Vagina (tissue), 2 donors: Measurements from ENCODE around the gene FABP6. TPM values are rescaled to one million over a fixed set of nuclear protein-coding genes. Genes with fewer than 3 reads are reported as not detected.

Experiments
- DNase-seq, 2 donors: peaks; one replicate each; pipeline ENCODE4 v3.0.0-alpha.2; 2017; ENCODE audit errors: extremely low spot score in 2 of 2
- H3K27ac ChIP-seq: fragments of 200-600 bp; sonication (generic); one replicate; pipeline ENCODE4 v1.5.1; 2019
- H3K27me3 ChIP-seq: fragments of 200-600 bp; sonication (generic); one replicate; pipeline ENCODE4 v1.5.1; 2019
- H3K36me3 ChIP-seq, 2 donors: fragments of 200-600 bp; sonication (generic); one replicate each; pipeline ENCODE4 v1.5.1; 2017 to 2019
- H3K4me1 ChIP-seq: fragments of 200-600 bp; sonication (generic); one replicate; pipeline ENCODE4 v1.5.1; 2019
- H3K4me3 ChIP-seq, 2 donors: fragments of 200-600 bp; sonication (generic); 1 replicate in 1 of 2; 2 replicates in 1 of 2; pipeline ENCODE4 v1.5.1; 2016 to 2019
- H3K9me3 ChIP-seq: fragments of 200-600 bp; sonication (generic); one replicate; pipeline ENCODE4 v1.5.1; 2019
- CTCF ChIP-seq, 3 experiments: fragments of 450-650 bp in 2 of 3; fragments of 200-600 bp in 1 of 3; sonication (generic) in 1 of 3; IDR thresholded peaks; one replicate each; pipeline ENCODE4 v1.5.1; 2017 to 2019; ENCODE audit warnings: antibody characterized with exemption in 3 of 3, mild to moderate bottlenecking in 2 of 3, moderate library complexity in 2 of 3
- POLR2A ChIP-seq, 2 donors: fragments of 450-650 bp; IDR thresholded peaks; one replicate each; pipeline ENCODE4 v1.6.1; 2017; ENCODE audit warnings: antibody characterized with exemption in 2 of 2, mild to moderate bottlenecking in 2 of 2, moderate library complexity in 2 of 2
- POLR2AphosphoS5 ChIP-seq, 2 donors: sonication (generic); formaldehyde crosslinking; IDR thresholded peaks; one replicate each; pipeline ENCODE4 v1.9.0; 2017; ENCODE audit warnings: antibody characterized with exemption in 2 of 2, mild to moderate bottlenecking in 2 of 2, low read depth in 1 of 2; ENCODE audit not compliant: insufficient read depth in 1 of 2
- intact Hi-C: fragments of 100-400 bp; cut with DNase I; formaldehyde crosslinking; loops from one replicate; pipeline ENCODE4 v1.15.1; 2023
- total RNA-seq: library from RNA; depleted of rRNA; stranded (reverse); fragments of >200 nt; gene quantifications from one replicate; pipeline ENCODE4 v1.2.3, GENCODE V29; 2016

Gene FABP6
- total RNA-seq, 1 donor from 2014 or later, result 2.9 TPM

- intact Hi-C loops, result no loop called here
- H3K27me3 ChIP-seq, result no peaks in the 10 kb centered on the region
- H3K4me3 ChIP-seq, result no peak overlapping the region
- no peak overlapping the region for H3K27ac ChIP-seq
- no peak for TF ChIP-seq POLR2A (IDR thresholded peaks at IDR 0.05)
- no peak for TF ChIP-seq POLR2AphosphoS5 (IDR thresholded peaks at IDR 0.05; ENCODE audit: insufficient read depth in 1 of 2, low read depth in 1 of 2)
- no peak for TF ChIP-seq CTCF (IDR thresholded peaks at IDR 0.05)
- no peaks in the 10 kb centered on the region for H3K4me1 ChIP-seq
- DNase-seq, result no peak
- H3K9me3 ChIP-seq, result no peaks in the 10 kb centered on the region
- H3K36me3 ChIP-seq, result no peaks in the 10 kb centered on the region
These were observed 2.6 kb downstream of the FABP6 start for GRCh38 chr5:160231783-160232342.

GRCh38 chr5:160233215-160233614 lies 3.9 kb downstream of the FABP6 start:
- intact Hi-C loops, result no loop called here
- Histone ChIP-seq H3K4me1 (no peaks in the 10 kb centered on the region), H3K36me3 (no peaks in the 10 kb centered on the region), H3K27ac (no peak overlapping the region), H3K9me3 (no peaks in the 10 kb centered on the region), H3K27me3 (no peaks in the 10 kb centered on the region), H3K4me3 (no peak overlapping the region)
- TF ChIP-seq POLR2A (IDR thresholded peaks at IDR 0.05), result no peak
- no peak for TF ChIP-seq POLR2AphosphoS5 (IDR thresholded peaks at IDR 0.05; ENCODE audit: insufficient read depth in 1 of 2, low read depth in 1 of 2)
- TF ChIP-seq CTCF (IDR thresholded peaks at IDR 0.05), result no peak
- DNase-seq, result no peak

GRCh38 chr5:160235731-160236130 lies 6.4 kb downstream of the FABP6 start:
- intact Hi-C loops, result no loop called here
- Histone ChIP-seq H3K27ac (no peak overlapping the region), H3K4me3 (no peak overlapping the region), H3K9me3 (no peaks in the 10 kb centered on the region), H3K36me3 (no peaks in the 10 kb centered on the region), H3K27me3 (no peaks in the 10 kb centered on the region), H3K4me1 (no peaks in the 10 kb centered on the region)
- no peak for TF ChIP-seq POLR2A (IDR thresholded peaks at IDR 0.05)
- no peak for TF ChIP-seq POLR2AphosphoS5 (IDR thresholded peaks at IDR 0.05; ENCODE audit: insufficient read depth in 1 of 2, low read depth in 1 of 2)
- TF ChIP-seq CTCF (IDR thresholded peaks at IDR 0.05), result no peak
- DNase-seq, result no peak

- Histone ChIP-seq H3K9me3 (no peaks in the 10 kb centered on the region), H3K4me1 (no peaks in the 10 kb centered on the region), H3K36me3 (no peaks in the 10 kb centered on the region), H3K27ac (no peak overlapping the region), H3K27me3 (no peaks in the 10 kb centered on the region), H3K4me3 (no peak overlapping the region)
- intact Hi-C loops, result no loop called here
- no peak for DNase-seq
- no peak for TF ChIP-seq POLR2AphosphoS5 (IDR thresholded peaks at IDR 0.05; ENCODE audit: insufficient read depth in 1 of 2, low read depth in 1 of 2)
- no peak for TF ChIP-seq POLR2A (IDR thresholded peaks at IDR 0.05)
- no peak for TF ChIP-seq CTCF (IDR thresholded peaks at IDR 0.05)
These were observed 8.3 kb downstream of the FABP6 start for GRCh38 chr5:160237571-160238093.

- DNase-seq, result no peak
- intact Hi-C loops, result no loop called here
- Histone ChIP-seq H3K9me3 (no peaks in the 10 kb centered on the region), H3K27me3 (no peaks in the 10 kb centered on the region), H3K36me3 (no peaks in the 10 kb centered on the region), H3K4me1 (no peaks in the 10 kb centered on the region), H3K27ac (no peak overlapping the region), H3K4me3 (no peak overlapping the region)
- TF ChIP-seq POLR2AphosphoS5 (IDR thresholded peaks at IDR 0.05; ENCODE audit: insufficient read depth in 1 of 2, low read depth in 1 of 2), result no peak
- no peak for TF ChIP-seq POLR2A (IDR thresholded peaks at IDR 0.05)
- TF ChIP-seq CTCF (IDR thresholded peaks at IDR 0.05), result no peak
These were observed 11.0 kb downstream of the FABP6 start for GRCh38 chr5:160240350-160240749.
